GM18909 (cell line): ENCODE results near the gene SLC7A6OS.

Experiments used
- ATAC-seq: cut with Tn5 transposase; IDR thresholded peaks from one replicate; pipeline ENCODE4 v1.9.1; 2021; ENCODE audit warnings: mild to moderate bottlenecking; ENCODE audit not compliant: unreplicated experiment, poor library complexity

SLC7A6OS gene

GRCh38 chr16:68345351-68345810 is 34.6 kb upstream of the SLC7A6OS start:
- ATAC-seq = no peak

GRCh38 chr16:68344252-68344651 is 33.5 kb upstream of the SLC7A6OS start:
- no peak for ATAC-seq

- ATAC-seq = no peak
These were observed 32.4 kb upstream of the SLC7A6OS start for GRCh38 chr16:68343137-68343536.

GRCh38 chr16:68342620-68343019 is 31.9 kb upstream of the SLC7A6OS start:
- ATAC-seq = no peak

- no peak for ATAC-seq
These were observed 28.5 kb upstream of the SLC7A6OS start for GRCh38 chr16:68339214-68339613.

GRCh38 chr16:68338326-68339119 is 27.8 kb upstream of the SLC7A6OS start:
- ATAC-seq = no peak

- no peak for ATAC-seq
These were observed 24.4 kb upstream of the SLC7A6OS start for GRCh38 chr16:68335175-68335574.

- no peak for ATAC-seq
These were observed 21.8 kb upstream of the SLC7A6OS start for GRCh38 chr16:68332411-68333121.

GRCh38 chr16:68331879-68332410 is 21.2 kb upstream of the SLC7A6OS start:
- no peak for ATAC-seq

- ATAC-seq = no peak
These were observed 18.2 kb upstream of the SLC7A6OS start for GRCh38 chr16:68328860-68329390.

- ATAC-seq = peak; percentile 77
These were observed 17.6 kb upstream of the SLC7A6OS start for GRCh38 chr16:68328151-68328859.

GRCh38 chr16:68324780-68325357 is 14.1 kb upstream of the SLC7A6OS start:
- ATAC-seq = no peak

- ATAC-seq = no peak
These were observed 13.6 kb upstream of the SLC7A6OS start for GRCh38 chr16:68324336-68324735.

- ATAC-seq = peak; percentile 44
These were observed 8.6 kb upstream of the SLC7A6OS start for GRCh38 chr16:68319185-68319908.

GRCh38 chr16:68313116-68313515 is 2.4 kb upstream of the SLC7A6OS start:
- ATAC-seq = no peak

GRCh38 chr16:68310437-68310773 is 341 bp downstream of the SLC7A6OS start:
- no peak for ATAC-seq

- ATAC-seq = no peak
These were observed 947 bp downstream of the SLC7A6OS start for GRCh38 chr16:68309799-68310198.

GRCh38 chr16:68306633-68307032 is 4.1 kb downstream of the SLC7A6OS start:
- ATAC-seq = no peak

- ATAC-seq = no peak
These were observed 9.8 kb downstream of the SLC7A6OS start for GRCh38 chr16:68300734-68301459.
